Trophoblast cell (in vitro differentiated cells and primary cell): Measurements from ENCODE around the gene TRO.

Source experiments
- DNase-seq, 2 donors: peaks; one replicate each; pipeline ENCODE4 v3.0.0-alpha.2; 2016
- H2AFZ ChIP-seq: 2 replicates; pipeline ENCODE4 v1.6.1; 2013; ENCODE audit warnings: low read length, moderate library complexity, mild to moderate bottlenecking; ENCODE audit not compliant: insufficient read depth, poor library complexity
- H2AK5ac ChIP-seq: 2 replicates; pipeline ENCODE4 v1.6.1; 2013; ENCODE audit warnings: mild to moderate bottlenecking, low read length
- H2BK120ac ChIP-seq: 2 replicates; pipeline ENCODE4 v1.6.1; 2013; ENCODE audit warnings: low read length, mild to moderate bottlenecking, moderate library complexity; ENCODE audit not compliant: insufficient read depth, poor library complexity
- H2BK12ac ChIP-seq: 2 replicates; pipeline ENCODE4 v1.6.1; 2013; ENCODE audit warnings: mild to moderate bottlenecking, low read length, moderate library complexity
- H2BK5ac ChIP-seq: 2 replicates; pipeline ENCODE4 v1.6.1; 2013; ENCODE audit warnings: low read length, low read depth, moderate library complexity, mild to moderate bottlenecking; ENCODE audit not compliant: poor library complexity
- H3K14ac ChIP-seq: 2 replicates; pipeline ENCODE4 v1.6.1; 2013; ENCODE audit warnings: mild to moderate bottlenecking, low read length
- H3K18ac ChIP-seq: 2 replicates; pipeline ENCODE4 v1.6.1; 2013; ENCODE audit warnings: mild to moderate bottlenecking, low read length
- H3K23ac ChIP-seq: 2 replicates; pipeline ENCODE4 v1.6.1; 2013; ENCODE audit warnings: low read length
- H3K27ac ChIP-seq: 2 replicates; pipeline ENCODE4 v1.5.1; 2013; ENCODE audit warnings: low read depth, mild to moderate bottlenecking, inconsistent platforms, low read length, moderate library complexity
- H3K27me3 ChIP-seq: 2 replicates; pipeline ENCODE4 v1.6.1; 2013; ENCODE audit warnings: inconsistent platforms, mild to moderate bottlenecking, low read length, moderate library complexity; ENCODE audit not compliant: insufficient read depth
- H3K36me3 ChIP-seq, 2 experiments: 1 replicate in 1 of 2; 2 replicates in 1 of 2; pipeline ENCODE4 v1.6.1; 2013; ENCODE audit warnings: low read length in 2 of 2, mild to moderate bottlenecking in 2 of 2, moderate library complexity in 1 of 2; ENCODE audit not compliant: insufficient read depth in 2 of 2, control insufficient read depth in 1 of 2
- H3K4ac ChIP-seq: 2 replicates; pipeline ENCODE4 v1.6.1; 2013; ENCODE audit warnings: low read depth, mild to moderate bottlenecking, low read length, moderate library complexity
- H3K4me1 ChIP-seq, 2 experiments: 1 replicate in 1 of 2; 2 replicates in 1 of 2; pipeline ENCODE4 v1.6.1; 2013; ENCODE audit warnings: low read length in 2 of 2, mild to moderate bottlenecking in 2 of 2, moderate library complexity in 1 of 2; ENCODE audit not compliant: insufficient read depth in 2 of 2, control insufficient read depth in 1 of 2
- H3K4me2 ChIP-seq: 2 replicates; pipeline ENCODE4 v1.6.1; 2013; ENCODE audit warnings: inconsistent platforms, mild to moderate bottlenecking, low read length, moderate library complexity
- H3K4me3 ChIP-seq: 2 replicates; pipeline ENCODE4 v1.5.1; 2013; ENCODE audit warnings: mild to moderate bottlenecking, low read depth, low read length, inconsistent platforms
- H3K79me1 ChIP-seq: one replicate; pipeline ENCODE4 v1.6.1; 2013; ENCODE audit warnings: low read length
- H3K79me2 ChIP-seq: 2 replicates; pipeline ENCODE4 v1.6.1; 2013; ENCODE audit warnings: low read length, mild to moderate bottlenecking; ENCODE audit not compliant: control insufficient read depth, insufficient read depth, poor library complexity
- H3K9ac ChIP-seq: 2 replicates; pipeline ENCODE4 v1.6.1; 2013; ENCODE audit warnings: mild to moderate bottlenecking, low read length
- H3K9me3 ChIP-seq: 2 replicates; pipeline ENCODE4 v1.6.1; 2013; ENCODE audit warnings: low read depth, mild to moderate bottlenecking, control low read depth, inconsistent platforms, low read length; ENCODE audit not compliant: insufficient read depth
- H4K12ac ChIP-seq: 2 replicates; pipeline ENCODE4 v1.6.1; 2013; ENCODE audit warnings: low read depth, mild to moderate bottlenecking, low read length, moderate library complexity
- H4K8ac ChIP-seq: 2 replicates; pipeline ENCODE4 v1.6.1; 2013; ENCODE audit warnings: low read depth, mild to moderate bottlenecking, low read length, moderate library complexity
- H4K91ac ChIP-seq: one replicate; pipeline ENCODE4 v1.6.1; 2013; ENCODE audit warnings: low read depth, mild to moderate bottlenecking, low read length, moderate library complexity
- WGBS: extraction: QIAGEN DNeasy Blood & Tissue Kit; methylation state at CpG from one replicate; pipeline ENCODE4 v1.1.7; 2013; ENCODE audit warnings: missing lambda C conversion rate; ENCODE audit not compliant: insufficient read length, insufficient coverage; ENCODE audit errors: extremely low coverage; 5-methylcytosine and 5-hydroxymethylcytosine counted together

TRO gene

DNA sequence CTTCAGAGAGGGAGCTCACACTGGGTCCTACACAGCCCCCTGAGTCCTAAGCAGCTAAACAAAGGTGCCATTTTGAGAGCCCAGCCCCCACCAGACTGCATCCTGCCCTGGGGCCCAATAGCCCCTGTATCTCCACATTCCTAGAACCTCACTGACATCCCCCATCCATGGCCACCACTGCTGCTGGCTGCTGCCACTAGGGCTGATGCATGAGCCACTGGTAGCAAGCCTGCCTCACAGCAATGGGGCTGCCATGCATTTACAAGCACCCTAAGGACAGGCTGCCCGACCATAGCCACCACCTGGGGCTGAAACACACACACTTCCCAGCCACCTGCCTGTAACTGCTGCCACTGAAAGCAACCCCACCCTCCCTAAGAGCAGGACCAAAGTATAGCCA is 26.5 kb upstream of the TRO start:
- no peak overlapping the region for H4K91ac ChIP-seq
- H3K9ac ChIP-seq, result no peak overlapping the region
- no peak overlapping the region for H2AFZ ChIP-seq
- no peak overlapping the region for H3K23ac ChIP-seq
- H3K79me2 ChIP-seq, result no peaks in the 10 kb centered on the region
- no peak overlapping the region for H3K18ac ChIP-seq
- H3K14ac ChIP-seq, result no peak overlapping the region
- H2BK120ac ChIP-seq, result no peak overlapping the region
- H3K36me3 ChIP-seq, result no peaks in the 10 kb centered on the region
- H4K8ac ChIP-seq, result no peak overlapping the region
- DNase-seq, result no peak
- no peaks in the 10 kb centered on the region for H3K27me3 ChIP-seq
- no peak overlapping the region for H3K4ac ChIP-seq
- no peak overlapping the region for H4K12ac ChIP-seq
- no peaks in the 10 kb centered on the region for H3K9me3 ChIP-seq
- no peak overlapping the region for H2AK5ac ChIP-seq
- WGBS, result no CpG with 5 or more reads among the region's 1 CpG
- H2BK12ac ChIP-seq, result no peak overlapping the region
- no peaks in the 10 kb centered on the region for H3K4me1 ChIP-seq
- no peaks in the 10 kb centered on the region for H3K79me1 ChIP-seq
- H2BK5ac ChIP-seq, result no peak overlapping the region
- no peak overlapping the region for H3K4me2 ChIP-seq
- H3K27ac ChIP-seq, result no peak overlapping the region
- H3K4me3 ChIP-seq, result no peak overlapping the region

DNA sequence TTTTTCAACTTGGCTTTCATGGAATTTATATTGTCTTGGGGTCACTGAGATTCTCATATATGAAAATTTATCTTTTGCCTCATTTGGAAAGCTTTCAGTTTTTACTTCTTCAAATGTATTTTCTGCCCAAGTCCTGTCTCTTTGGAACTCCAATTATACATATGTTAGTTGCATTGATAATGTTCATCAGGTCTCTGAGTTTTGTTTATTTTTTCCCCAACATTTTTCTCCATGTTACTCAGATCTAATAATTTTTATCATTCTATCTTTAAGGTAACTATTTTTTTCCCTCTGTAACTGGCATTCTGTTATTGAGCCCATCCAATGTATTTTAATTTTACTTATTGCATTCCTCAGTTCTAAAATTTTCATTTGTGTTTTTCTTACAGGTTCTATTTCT is 10.7 kb upstream of the TRO start:
- Histone ChIP-seq H3K4me1 (no peaks in the 10 kb centered on the region), H2BK5ac (no peak overlapping the region), H3K36me3 (no peaks in the 10 kb centered on the region)

DNA sequence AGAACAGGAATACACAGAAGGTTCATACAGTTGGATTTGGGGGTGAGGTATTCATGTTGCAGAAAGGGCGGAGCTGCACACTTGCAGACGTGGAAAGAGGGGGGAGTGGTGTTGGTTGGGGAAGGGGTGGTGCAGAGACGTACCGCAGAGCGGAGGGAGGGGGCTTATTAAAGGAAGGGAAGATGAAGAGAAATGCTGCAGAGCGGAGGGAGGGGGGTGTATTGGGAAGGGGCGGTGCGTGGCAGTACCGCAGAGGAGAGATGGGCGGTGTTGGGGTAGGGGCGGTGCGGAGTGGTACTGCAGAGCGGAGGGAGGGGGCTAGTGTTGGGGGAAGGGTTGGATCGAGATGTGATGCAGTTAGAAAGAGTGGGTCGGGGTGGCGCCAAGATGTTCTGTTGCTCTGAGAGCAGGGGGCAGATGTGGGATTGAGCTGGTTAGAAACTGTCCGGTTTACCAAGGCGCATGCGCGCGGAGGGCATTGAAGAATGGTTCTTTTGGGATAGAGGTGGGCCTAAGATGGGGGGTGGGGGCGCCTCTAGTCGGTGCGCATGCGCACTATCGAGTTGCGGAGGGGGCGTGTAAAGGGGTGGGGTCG is 900 bp downstream of the TRO start:
- no peak overlapping the region for H3K27ac ChIP-seq
- H3K27me3 ChIP-seq, result no peaks in the 10 kb centered on the region
- H2BK120ac ChIP-seq, result no peak overlapping the region
- no peaks in the 10 kb centered on the region for H3K9me3 ChIP-seq
- no peak overlapping the region for H3K23ac ChIP-seq
- no peak overlapping the region for H4K12ac ChIP-seq
- H2BK12ac ChIP-seq, result no peak overlapping the region
- peaks cover 22 to 39% of the 10 kb centered on the region in 2 experiments for H3K36me3 ChIP-seq
- H3K79me1 ChIP-seq, result peaks cover 2% of the 10 kb centered on the region
- H2BK5ac ChIP-seq, result no peak overlapping the region
- no peak overlapping the region for H2AK5ac ChIP-seq
- H3K4me2 ChIP-seq, result peak overlapping the region; percentile 97
- H3K79me2 ChIP-seq, result no peaks in the 10 kb centered on the region
- peak overlapping the region; percentile 53 for H2AFZ ChIP-seq
- H4K91ac ChIP-seq, result peak overlapping the region; percentile 66
- H3K14ac ChIP-seq, result no peak overlapping the region
- H3K18ac ChIP-seq, result no peak overlapping the region
- peak in 1 of 2 donors; percentile 21 for DNase-seq
- H4K8ac ChIP-seq, result peak overlapping the region; percentile 68
- H3K9ac ChIP-seq, result peak overlapping the region; percentile 85
- WGBS, result no CpG with 5 or more reads among the region's 29 CpGs
- H3K4me1 ChIP-seq, result peaks cover 0 to 4% of the 10 kb centered on the region in 2 experiments
- peak overlapping the region; percentile 89 for H3K4me3 ChIP-seq
- H3K4ac ChIP-seq, result no peak overlapping the region

More for the DNA sequence above, 10.7 kb upstream of the TRO start:
- no peak overlapping the region for H3K27ac ChIP-seq
- no peak for DNase-seq
- no peak overlapping the region for H3K4me2 ChIP-seq
- H3K14ac ChIP-seq, result no peak overlapping the region
- no peaks in the 10 kb centered on the region for H3K9me3 ChIP-seq
- no peak overlapping the region for H2AFZ ChIP-seq
- no peak overlapping the region for H4K91ac ChIP-seq
- no peak overlapping the region for H3K9ac ChIP-seq
- no peaks in the 10 kb centered on the region for H3K27me3 ChIP-seq
- no peak overlapping the region for H3K18ac ChIP-seq
- H2BK12ac ChIP-seq, result no peak overlapping the region
- no peaks in the 10 kb centered on the region for H3K79me2 ChIP-seq
- H2BK120ac ChIP-seq, result no peak overlapping the region
- no peak overlapping the region for H3K4ac ChIP-seq
- no peak overlapping the region for H4K12ac ChIP-seq
- H3K23ac ChIP-seq, result no peak overlapping the region
- H4K8ac ChIP-seq, result no peak overlapping the region
- no peak overlapping the region for H2AK5ac ChIP-seq
- no peaks in the 10 kb centered on the region for H3K79me1 ChIP-seq
- H3K4me3 ChIP-seq, result no peak overlapping the region

DNA sequence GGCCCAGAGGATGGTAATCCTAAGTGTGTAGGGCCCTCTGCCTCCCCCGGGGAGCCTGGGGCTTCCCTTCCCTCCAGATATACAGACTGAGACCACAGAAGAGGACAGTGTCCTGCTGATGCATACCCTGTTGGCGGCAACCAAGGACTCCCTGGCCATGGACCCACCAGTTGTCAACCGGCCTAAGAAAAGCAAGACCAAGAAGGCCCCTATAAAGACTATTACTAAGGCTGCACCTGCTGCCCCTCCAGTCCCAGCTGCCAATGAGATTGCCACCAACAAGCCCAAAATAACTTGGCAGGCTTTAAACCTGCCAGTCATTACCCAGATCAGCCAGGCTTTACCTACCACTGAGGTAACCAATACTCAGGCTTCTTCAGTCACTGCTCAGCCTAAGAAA is 1.9 kb downstream of the TRO start:
- no peak overlapping the region for H3K23ac ChIP-seq
- no peak for DNase-seq
- no peaks in the 10 kb centered on the region for H3K27me3 ChIP-seq
- H4K91ac ChIP-seq, result no peak overlapping the region
- no peak overlapping the region for H3K4me2 ChIP-seq
- no peak overlapping the region for H3K4me3 ChIP-seq
- H3K27ac ChIP-seq, result no peak overlapping the region
- no peak overlapping the region for H3K9ac ChIP-seq
- no peak overlapping the region for H4K8ac ChIP-seq
- H4K12ac ChIP-seq, result no peak overlapping the region
- H3K9me3 ChIP-seq, result no peaks in the 10 kb centered on the region
- no peak overlapping the region for H2BK120ac ChIP-seq
- no peak overlapping the region for H2BK12ac ChIP-seq
- H3K79me2 ChIP-seq, result no peaks in the 10 kb centered on the region
- peaks cover 28 to 49% of the 10 kb centered on the region in 2 experiments for H3K36me3 ChIP-seq
- no peak overlapping the region for H2BK5ac ChIP-seq
- no CpG with 5 or more reads among the region's 3 CpGs for WGBS
- H3K18ac ChIP-seq, result no peak overlapping the region
- no peak overlapping the region for H3K14ac ChIP-seq
- no peak overlapping the region for H2AFZ ChIP-seq
- H3K4me1 ChIP-seq, result peaks cover 0 to 4% of the 10 kb centered on the region in 2 experiments
- H3K79me1 ChIP-seq, result peaks cover 2% of the 10 kb centered on the region
- H3K4ac ChIP-seq, result no peak overlapping the region
- H2AK5ac ChIP-seq, result no peak overlapping the region
